ENCODE measurements around the gene IL17RA.

- TF ChIP-seq CTCF (conservative IDR thresholded peaks at IDR 0.05; ENCODE audit: low read depth, low read length) (no peak), EZH2 (IDR thresholded peaks at IDR 0.05; ENCODE audit: borderline replicate concordance, low read depth, low read length, poor library complexity, severe bottlenecking) (no peak)
These were observed 53.1 kb downstream of the IL17RA start for GRCh38 chr22:17137861-17138425.
